ENCODE measurements around the gene IFNLR1. TPM values are rescaled to one million over a fixed set of nuclear protein-coding genes. Genes with fewer than 3 reads are reported as not detected.

Gene IFNLR1
- total and polyA plus RNA-seq, 9 of the 15 experiments (the other 6 are each of a cell fraction or from before 2014, with no cell fraction given), result not detected

GRCh38 chr1:24177161-24177560, 9.9 kb downstream of the IFNLR1 start:
- ATAC-seq (no peak), FAIRE-seq (no peak), DNase-seq (ENCODE audit: extremely low read depth in 1 of 4, low spot score in 3 of 4) (no peak)
- Histone ChIP-seq H3K79me2 (ENCODE audit: control insufficient read depth, insufficient read depth, low read length) (no peaks in the 10 kb centered on the region), H3K4me2 (ENCODE audit: insufficient read depth, low read length) (no peak overlapping the region), H3K36me3 (ENCODE audit: control insufficient read depth, insufficient read depth, low read length) (no peaks in the 10 kb centered on the region), H4K20me1 (replicated peaks; ENCODE audit: control insufficient read depth, insufficient read depth, low read length) (no peaks in the 10 kb centered on the region), H3K27ac (ENCODE audit: extremely low read depth, low read depth, low read length) (no peak overlapping the region), H3K9me1 (ENCODE audit: control insufficient read depth, insufficient read depth, low read length) (no peaks in the 10 kb centered on the region), H3K4me3 (no peak overlapping the region), H3K27me3 (ENCODE audit: control insufficient read depth in 2 of 2, insufficient read depth in 2 of 2, low read length in 2 of 2) (peaks cover 26 to 40% of the 10 kb centered on the region in 2 experiments), H3K9ac (ENCODE audit: insufficient read depth in 1 of 2, low read depth in 2 of 2, low read length in 2 of 2) (no peak overlapping the region), H2AFZ (ENCODE audit: low read depth, low read length) (no peak overlapping the region), H3K9me3 (replicated peaks; ENCODE audit: control insufficient read depth, insufficient read depth, low read depth, low read length) (no peaks in the 10 kb centered on the region), H3K4me1 (replicated peaks in 1 of 2; ENCODE audit: control insufficient read depth in 2 of 2, insufficient read depth in 2 of 2, low read length in 2 of 2) (no peaks in the 10 kb centered on the region)
- BruUV-seq (replicated peaks), result no TSS peak
- intact Hi-C loops (cut with micrococcal nuclease) (no loop called here), in situ Hi-C loops (cut with MboI) (no loop called here)
- TF ChIP-seq ZNF445 (CRISPR knock-in tag; IDR thresholded peaks at IDR 0.05; ENCODE audit: low read depth) (no peak), NRF1 (conservative IDR thresholded peaks at IDR 0.05 in 1 of 2, IDR thresholded peaks at IDR 0.05 in 1 of 2) (no peak), POLR3A (IDR thresholded peaks at IDR 0.05; ENCODE audit: borderline replicate concordance, extremely low read depth, insufficient read depth, insufficient read length) (no peak), THAP7 (CRISPR knock-in tag; IDR thresholded peaks at IDR 0.05) (no peak), HDAC2 (IDR thresholded peaks at IDR 0.05) (no peak), CC2D1A (IDR thresholded peaks at IDR 0.05) (no peak), FIP1L1 (IDR thresholded peaks at IDR 0.05; ENCODE audit: low read depth, low read length, poor library complexity, severe bottlenecking) (no peak), ZBED1 (IDR thresholded peaks at IDR 0.05) (no peak), CREB1 (IDR thresholded peaks at IDR 0.05) (no peak), CREB1 (CRISPR knock-in tag; IDR thresholded peaks at IDR 0.05) (no peak), HMGN3 (IDR thresholded peaks at IDR 0.05; ENCODE audit: borderline replicate concordance, extremely low read depth, insufficient read length, low read depth, low read length) (no peak), FOXK1 (CRISPR knock-in tag; IDR thresholded peaks at IDR 0.05; ENCODE audit: borderline replicate concordance) (no peak), ZBTB7A (IDR thresholded peaks at IDR 0.05; ENCODE audit: borderline replicate concordance, control insufficient read depth, low read depth, low read length) (no peak), BRCA1 (IDR thresholded peaks at IDR 0.05) (no peak), BRCA1 (CRISPR knock-in tag; IDR thresholded peaks at IDR 0.05) (no peak), ZNF830 (CRISPR knock-in tag; IDR thresholded peaks at IDR 0.05) (no peak), SUPT5H (IDR thresholded peaks at IDR 0.05) (no peak), MCM2 (IDR thresholded peaks at IDR 0.05; ENCODE audit: low read depth) (no peak), ZNF766 (CRISPR knock-in tag; conservative IDR thresholded peaks at IDR 0.05) (no peak), ZBTB34 (CRISPR knock-in tag; IDR thresholded peaks at IDR 0.05) (no peak)
- WGBS (ENCODE audit: insufficient coverage, low coverage, missing lambda C conversion rate), result 2% methylated on average over 10 of the region's 10 CpGs
- ChIA-PET POLR2A (interaction anchor here (1.6 kb wide), 1 partner anchor 9 kb away, joined by 4 read pairs; no protein-coding TSS in a partner anchor), CTCF (ENCODE audit: low intra/inter-chr PET ratio) (no interaction called here)

Measured in K562 (cell line).